NCI-H526 (cell line): Measurements from ENCODE around the gene SWSAP1.
"Not testable (repeated sequence)": the region's sequence is repeated elsewhere in the genome, so short reads cannot be mapped to it uniquely, and the experiment has no call there.

Experiments
- DNase-seq, 2 experiments: peaks; one replicate each; lab custom pipeline; 2025; lab: John Stamatoyannopoulos, UW

The SWSAP1 gene, protein sequence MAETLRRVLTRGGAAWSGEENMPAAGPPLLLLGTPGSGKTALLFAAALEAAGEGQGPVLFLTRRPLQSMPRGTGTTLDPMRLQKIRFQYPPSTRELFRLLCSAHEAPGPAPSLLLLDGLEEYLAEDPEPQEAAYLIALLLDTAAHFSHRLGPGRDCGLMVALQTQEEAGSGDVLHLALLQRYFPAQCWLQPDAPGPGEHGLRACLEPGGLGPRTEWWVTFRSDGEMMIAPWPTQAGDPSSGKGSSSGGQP

DNA sequence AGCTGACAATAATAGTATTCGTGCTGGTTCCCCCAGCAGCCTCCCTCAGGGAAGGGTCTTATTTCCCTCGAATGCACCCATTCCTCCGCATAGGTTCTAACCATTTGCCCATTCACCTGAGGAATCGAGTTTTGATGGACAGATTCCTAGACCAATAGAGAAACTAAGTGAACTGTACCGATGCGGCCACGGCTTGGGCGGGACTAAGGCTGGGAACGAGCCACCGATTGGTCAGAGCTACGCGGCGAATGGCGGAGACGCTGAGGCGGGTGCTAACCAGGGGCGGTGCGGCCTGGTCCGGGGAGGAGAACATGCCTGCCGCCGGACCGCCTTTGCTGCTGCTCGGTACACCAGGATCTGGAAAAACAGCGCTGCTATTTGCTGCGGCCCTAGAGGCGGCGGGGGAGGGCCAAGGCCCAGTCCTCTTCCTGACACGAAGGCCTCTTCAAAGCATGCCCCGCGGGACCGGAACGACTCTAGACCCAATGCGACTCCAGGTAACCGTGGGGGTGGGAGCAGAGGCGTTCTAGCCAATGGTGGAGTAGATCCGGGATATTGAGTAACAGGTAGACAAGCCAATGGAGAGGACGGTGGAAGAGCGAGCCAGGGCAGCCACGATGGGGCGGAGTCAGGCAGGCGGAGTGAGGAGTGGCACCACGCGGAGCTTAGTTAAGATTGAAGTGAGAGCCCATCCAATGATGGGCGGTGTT lies at the start of gene SWSAP1:
SWSAP1 (plus strand) TSS at position 234 of the 710 bp plus-strand sequence; CDS start at position 249, 15 bp downstream.
- DNase-seq = peak; percentile 97

DNA sequence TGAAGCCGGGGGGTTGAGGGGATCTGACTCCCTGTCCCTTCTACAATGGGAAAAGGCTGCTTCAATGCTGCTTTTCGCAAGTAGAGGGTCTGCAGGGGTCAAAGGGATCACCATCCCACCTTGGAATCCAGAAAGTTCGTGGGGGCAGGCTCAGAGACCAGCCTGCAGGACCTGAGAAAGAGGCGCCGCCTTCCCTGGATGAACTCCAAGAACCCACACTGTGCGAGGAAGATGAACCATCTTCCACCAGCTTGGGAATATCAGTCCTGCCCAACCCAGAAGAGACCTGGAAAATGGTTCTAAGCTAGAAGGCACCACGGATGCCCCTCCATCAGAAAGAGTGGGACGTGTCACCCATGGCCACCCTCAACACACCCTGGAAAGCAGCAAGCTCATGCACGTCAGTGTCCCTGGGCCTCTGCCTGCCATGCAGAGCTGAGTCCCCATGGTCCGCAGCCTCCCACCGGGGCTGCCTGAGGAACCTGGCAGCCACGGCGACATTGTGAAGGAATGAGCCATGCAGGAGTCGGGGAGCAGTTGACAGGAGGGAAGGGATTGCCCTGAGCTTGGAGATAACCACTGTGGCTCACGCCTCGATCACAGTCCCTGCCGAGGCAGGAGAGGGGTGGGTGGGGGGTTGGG lies 49.6 kb upstream of the SWSAP1 start:
- DNase-seq = no peak

DNA sequence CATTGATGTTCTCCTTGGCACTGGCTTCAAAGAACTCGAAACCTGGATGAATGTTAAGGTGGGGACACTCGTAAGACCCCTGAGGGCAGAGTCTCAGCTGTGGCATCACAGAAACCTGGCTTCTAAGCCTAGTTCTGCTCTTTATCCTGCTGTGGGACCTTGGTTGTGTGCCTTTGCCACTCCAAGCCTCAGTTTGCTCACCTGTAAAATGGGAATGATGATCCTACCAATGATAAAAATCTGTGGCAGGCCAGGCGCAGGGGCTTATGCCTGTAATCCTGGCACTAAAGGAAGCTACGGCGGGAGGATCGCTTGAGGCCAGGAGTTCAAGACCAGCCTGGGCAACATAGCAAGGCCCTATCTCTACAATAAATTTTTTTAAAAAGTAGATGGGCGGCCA lies 48.9 kb upstream of the SWSAP1 start:
- no peak for DNase-seq

DNA sequence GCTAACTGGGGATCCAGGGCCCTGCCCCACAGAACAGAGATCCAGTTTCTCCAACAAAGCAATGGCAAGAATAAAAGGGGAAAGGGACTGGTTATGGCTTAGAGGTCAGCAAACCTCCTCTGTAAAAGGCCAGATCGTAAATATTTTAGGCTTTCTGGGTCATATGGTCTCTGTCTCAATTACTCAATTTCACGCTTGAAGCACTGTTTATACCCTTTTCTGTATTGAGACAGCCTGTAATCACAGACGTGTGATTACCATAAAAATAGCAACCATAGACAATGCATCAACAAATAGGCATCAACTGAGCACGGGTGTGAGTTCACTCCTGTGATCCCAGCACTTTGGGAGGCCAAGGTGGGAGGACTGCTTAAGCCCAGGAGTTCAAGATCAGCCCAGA lies 44.3 kb upstream of the SWSAP1 start:
- no peak for DNase-seq

DNA sequence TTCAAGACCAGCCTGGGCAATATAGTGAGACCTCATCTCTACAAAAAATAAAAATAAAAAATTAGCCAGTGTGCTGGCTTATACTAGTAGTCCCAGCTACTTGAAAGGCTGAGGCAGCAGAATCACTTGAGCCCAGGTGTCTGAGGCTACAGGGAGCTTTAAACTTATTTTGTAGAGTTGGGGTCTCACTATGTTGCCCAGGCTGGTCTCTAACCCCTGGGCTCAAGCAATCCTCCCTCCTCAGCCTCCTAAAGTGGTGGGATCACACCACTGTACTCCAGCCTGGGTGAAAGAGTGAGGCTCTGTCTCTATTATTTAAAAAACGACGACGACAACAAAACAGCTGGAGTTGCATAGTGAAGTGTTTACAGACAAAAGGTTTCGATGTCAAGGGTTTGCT lies 43.0 kb upstream of the SWSAP1 start:
- DNase-seq = no peak

DNA sequence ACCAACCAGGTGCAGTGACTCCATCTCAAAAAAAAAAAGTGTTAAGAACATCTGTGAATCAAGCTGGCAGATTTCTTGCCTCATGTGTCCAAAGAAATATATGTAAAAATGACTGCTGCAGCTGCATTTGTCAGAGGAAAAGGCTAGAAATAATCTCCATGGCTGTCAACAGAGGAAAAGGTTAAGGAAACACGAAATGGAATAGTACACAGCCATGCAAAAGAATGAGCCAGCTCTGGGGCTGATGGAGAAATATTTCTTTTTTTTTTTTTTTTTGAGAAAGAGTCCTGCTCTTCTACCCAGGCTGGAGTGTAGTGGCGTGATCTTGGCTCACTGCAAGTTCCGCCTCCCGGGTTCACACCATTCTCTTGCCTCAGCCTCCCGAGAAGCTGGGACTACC lies 41.6 kb upstream of the SWSAP1 start:
- no peak for DNase-seq

DNA sequence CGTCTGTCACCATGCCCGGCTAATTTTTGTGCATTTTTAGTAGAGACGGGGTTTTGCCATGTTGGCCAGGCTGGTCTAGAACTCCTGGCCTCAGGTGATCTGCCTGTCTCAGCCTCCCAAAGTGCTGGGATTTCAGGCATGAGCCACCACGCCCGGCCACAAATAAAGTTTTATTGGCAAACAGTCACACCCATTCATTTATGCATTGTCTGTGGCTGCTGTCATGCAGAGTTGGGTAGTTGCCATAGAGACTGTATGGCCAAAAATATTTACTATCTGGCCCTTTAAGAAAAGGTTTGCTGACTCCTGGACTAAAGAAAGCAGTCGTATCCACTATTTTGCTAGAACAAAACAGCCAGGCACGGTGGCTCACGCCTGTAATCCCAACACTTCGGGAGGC lies 40.6 kb upstream of the SWSAP1 start:
- DNase-seq = not testable (repeated sequence)

DNA sequence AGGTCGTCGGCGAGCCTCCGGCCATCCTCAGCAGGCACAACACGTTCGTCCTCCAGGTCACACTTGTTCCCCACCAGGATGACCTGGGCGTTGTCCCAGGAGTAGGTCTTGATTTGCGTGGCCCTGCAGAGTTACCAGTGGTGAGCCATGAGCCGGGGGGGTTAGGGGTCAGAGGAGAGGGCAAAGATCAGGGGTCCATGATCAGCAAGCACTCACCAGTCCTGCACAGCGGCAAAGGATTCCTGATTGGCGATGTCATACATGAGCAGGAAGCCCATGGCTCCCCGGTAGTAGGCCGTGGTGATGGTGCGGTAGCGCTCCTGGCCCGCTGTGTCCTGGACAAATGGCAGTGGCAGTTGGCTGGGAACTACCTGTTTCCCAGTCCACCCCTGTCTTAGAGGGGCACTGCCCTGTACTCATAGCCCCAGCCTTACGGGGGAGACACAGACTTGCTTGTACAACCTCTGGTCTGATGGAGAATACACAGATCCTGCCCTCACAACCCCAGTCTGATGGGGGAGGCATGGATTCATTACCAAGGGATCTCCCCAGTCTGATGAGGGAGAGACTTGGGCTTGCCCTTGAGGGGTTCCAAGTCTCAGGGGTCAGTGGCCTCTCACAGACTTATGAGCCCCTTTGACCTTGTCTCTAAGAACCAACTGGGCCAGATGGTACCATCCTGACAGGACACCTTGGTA lies 38.9 kb upstream of the SWSAP1 start:
- no peak for DNase-seq

DNA sequence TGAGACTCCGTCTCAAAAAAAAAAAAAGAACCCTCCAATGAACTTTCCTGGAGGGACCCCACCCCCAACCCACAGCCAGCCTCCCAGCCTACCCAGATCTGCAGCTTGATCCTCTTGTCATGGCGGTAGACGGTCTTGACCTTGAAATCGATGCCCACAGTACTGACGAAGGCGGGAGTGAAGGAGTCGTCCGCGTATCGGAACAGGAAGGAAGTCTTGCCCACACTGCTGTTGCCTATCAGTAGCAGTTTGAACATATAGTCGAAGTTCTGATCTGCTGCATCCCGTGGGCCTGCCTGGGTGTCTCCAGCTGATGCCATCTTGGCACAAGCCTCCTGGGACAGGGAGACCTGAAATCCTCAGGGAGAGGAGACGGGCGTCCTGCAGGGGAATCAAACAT lies 37.4 kb upstream of the SWSAP1 start:
- no peak for DNase-seq

DNA sequence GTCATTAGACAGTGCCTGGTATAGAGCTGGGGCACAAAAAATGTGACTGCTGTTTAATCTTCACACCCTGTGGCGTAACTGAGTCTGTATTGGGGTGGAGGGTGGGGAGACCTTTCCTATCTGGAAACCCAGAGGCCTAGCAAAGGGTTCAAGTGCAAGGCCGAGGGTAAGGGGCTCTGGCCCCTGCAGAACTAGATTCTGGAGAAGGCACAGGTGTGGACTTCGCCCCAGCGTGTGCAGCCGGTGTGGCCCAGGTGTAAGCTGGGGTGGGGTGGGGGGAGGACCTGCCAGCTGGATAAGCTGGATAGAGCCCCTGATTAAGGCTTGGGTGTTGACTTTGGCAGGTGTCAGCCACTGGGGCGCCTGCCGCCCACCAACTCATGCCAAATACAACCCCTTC lies 36.3 kb upstream of the SWSAP1 start:
- DNase-seq = no peak

DNA sequence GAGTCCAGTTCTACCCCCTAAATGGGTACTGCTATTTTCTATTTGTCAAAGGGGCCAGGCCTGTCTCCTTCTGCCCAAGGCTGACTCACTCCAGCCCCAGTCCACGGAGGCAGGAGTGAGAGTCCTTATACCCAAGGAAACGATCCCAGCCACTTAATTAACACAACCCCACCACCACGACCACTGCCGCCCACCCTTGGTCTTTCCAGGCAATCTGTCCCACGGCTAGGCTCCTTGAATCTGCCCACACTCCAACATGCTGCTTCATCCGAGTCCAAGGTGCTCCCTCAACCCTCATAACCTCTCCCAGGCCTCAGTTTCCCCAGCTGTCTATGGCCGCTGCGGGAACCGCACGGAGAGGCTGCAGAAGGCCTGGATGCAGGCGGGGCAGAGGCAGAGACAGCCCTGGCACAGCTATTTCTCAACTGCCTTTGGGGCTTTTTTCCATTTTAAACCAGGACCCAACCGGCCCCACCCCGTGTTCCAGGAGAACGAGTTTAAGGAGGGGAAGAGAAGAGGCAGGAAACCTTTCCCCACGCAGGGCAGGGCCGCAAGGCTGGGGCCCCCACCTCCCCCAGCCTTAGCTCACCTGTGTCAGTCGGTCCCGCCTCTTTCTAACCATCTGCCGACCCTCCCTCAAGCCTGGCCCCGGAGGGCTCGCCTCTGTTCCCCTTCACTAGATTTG lies 35.8 kb upstream of the SWSAP1 start:
- DNase-seq = peak in 1 of 2 experiments; percentile 15

DNA sequence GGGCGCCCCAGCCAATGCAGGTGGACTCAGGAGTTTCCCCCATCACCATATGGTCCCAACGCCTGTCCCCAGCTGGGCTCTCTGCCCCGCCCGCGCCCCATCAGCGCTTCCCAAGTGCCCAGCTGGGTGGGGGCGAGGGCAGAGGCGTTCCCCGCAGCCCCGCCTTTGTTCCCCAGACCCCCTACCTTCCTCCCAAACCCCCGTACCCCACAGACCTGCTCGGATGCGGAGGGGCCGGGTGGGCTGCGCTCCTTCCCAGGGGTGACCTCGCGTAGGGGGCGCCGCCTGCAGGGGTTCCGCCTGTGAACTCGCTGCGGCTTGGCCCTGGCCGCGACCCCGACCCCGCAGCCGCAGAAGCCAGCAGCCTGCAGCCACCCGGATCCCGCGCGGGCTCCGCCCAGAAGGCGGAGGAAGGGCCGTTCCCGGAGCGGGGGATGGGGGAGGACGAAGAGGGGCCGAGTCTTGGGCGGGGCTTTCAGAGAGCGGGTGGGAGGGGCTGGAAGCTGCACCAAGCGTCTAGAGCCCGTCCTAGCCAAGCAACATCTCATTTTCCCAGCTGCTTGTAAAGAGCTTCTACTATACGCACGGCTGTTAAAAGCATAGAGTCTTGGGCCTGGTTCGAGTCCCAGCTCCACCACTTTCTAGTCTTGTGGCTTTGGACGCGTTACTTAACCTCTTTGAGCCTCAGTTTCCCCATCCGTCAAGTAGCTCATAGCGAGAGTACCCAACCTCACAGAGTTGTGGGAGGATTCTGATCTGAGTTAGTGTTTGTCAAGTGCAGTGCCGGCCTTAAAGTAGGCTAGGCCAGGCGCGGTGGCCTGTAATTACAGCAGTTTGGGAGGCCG lies 35.0 kb upstream of the SWSAP1 start, which contains the start of gene RAB3D:
RAB3D (minus strand) TSS at position 404 of the 845 bp plus-strand sequence. CDS start 2,258 bp downstream, outside the sequence.
- DNase-seq = peak; percentile 46 to 92

DNA sequence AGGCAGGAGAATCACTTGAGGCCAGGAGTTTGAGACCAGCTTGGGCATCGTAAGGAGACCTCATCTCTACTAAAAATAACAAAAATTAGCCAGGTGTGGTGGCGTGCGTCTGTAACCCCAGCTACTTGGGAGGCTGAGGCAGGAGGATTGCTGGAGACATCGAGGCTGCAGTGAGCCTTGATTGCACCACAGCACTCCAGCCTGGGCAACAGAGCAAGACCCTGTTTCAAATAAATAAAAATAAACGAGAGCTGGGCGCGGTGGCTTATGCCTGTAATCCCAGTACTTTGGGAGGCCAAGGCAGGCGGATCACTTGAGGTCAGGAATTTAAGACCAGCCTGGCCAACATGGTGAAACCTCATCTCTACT lies 34.4 kb upstream of the SWSAP1 start:
- not testable (repeated sequence) for DNase-seq

DNA sequence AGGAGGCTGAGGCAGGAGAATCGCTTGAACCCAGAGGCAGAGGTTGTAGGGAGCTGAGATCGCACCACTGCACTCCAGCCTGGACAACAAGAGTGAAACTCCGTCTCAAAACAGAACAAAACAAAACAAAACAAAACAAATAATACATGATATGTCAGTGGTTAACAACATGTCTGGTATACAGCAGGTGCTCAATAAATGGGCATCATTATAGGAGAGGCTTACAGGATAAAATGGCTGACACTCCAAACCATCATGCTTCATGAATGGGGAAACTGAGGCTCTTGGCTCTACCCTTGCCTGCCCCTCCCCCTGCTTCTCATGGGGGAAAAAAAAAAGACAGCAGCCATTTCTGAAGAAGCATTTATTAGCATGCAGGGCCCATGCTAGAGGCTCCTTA lies 32.0 kb upstream of the SWSAP1 start:
- DNase-seq = no peak

DNA sequence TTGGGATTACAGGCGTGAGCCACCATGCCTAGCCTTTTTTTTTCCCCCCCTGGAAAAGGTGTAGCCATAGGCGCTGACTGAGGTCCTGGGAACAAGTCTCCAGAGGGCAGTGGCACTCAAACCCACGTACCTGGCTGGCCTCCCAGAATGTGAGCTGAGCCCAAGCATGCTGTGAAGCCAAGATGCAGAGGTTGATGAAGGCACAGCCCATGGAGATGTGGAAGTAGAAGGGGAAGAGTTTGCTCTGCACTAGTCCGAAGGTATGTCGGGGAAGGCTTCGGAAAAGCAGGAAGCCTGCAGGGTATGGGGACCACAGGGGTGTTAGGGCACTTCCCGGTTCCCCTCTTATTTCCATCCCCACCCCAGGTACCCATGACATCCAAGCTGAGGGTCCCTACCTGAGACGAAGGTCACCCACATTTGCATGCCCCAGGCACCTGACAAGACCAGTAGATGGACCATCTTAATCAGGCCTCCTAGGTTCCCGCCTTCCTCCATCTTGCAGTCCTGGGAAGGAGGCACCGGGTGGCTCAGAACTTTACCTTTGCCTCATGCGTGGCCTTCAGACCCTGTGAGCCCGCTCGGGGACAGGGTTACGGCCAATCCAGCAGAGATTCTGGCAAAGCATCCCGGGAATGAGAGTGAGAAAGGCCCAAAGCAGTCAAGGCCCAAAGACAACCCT lies 29.2 kb upstream of the SWSAP1 start:
- DNase-seq = no peak

DNA sequence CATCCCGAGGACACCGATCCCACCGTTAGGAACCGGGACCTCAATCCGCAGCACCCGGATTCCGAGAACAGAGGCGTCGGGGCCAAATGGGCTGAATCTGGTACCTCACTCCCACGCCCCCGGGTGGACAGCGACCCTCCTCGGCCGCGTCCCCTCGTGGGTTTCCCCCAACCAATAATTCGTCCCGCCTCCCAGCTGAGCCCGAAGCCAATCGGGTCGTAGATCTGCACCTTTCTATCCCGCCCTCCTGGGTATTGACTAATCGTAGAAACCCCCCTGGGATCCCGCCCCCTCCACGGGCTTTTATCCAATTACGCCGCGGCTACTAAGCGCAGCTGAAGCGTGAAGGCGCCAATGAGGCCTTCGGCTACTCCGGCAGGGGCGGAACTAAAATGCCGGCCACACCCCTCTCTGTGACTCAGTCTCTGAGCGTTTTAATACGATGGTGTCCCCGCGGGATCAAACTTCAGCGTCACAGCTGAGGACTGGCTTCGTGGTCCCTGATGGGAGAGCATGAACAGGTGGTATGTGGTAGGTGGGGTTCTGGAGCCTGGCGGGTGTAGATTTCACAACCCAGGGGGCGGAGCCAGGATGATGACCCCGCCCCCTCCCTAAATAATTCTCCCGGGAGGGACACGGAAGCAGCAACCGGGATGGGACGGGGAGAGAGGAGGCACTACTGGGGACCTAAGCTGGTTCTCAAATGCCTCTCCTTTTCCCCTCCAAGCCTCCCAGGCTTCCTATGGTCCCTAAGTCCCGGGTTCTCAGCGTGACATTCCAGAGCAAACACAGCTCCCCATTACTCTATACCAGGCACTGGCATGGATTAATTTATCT lies 28.1 kb upstream of the SWSAP1 start, which contains the start of the genes CCDC159 and TMEM205:
CCDC159 (plus strand) TSS at position 416 of the 837 bp plus-strand sequence; CDS start at position 504, 88 bp downstream.
TMEM205 (minus strand) TSS at position 165 of the 837 bp plus-strand sequence. CDS start 649 bp downstream, outside the sequence.
- peak; percentile 95 to 98 for DNase-seq

DNA sequence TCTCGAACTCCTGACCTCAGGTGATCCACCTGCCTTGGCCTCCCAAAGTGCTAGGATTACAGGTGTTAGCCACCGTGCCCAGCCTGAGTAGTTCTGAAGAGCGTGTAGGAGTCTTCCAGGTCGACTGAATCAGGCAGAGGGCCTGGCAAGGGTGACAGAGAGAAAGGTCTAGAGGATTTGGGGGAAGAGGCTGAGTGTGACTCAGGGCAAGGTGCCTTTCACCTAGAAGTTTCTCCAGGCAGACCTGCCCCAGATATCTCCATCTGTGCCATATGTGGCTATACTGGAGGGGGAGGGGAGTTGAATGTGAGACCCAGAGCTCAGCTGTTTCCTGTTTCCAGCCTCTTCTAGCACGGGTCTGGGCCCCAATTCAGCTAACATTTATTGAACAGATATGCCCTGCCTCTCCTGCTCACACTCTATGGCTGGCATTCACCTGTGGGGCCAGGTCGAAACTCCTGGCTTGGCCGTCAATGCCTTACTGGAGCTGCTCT lies 26.9 kb upstream of the SWSAP1 start:
- no peak for DNase-seq

DNA sequence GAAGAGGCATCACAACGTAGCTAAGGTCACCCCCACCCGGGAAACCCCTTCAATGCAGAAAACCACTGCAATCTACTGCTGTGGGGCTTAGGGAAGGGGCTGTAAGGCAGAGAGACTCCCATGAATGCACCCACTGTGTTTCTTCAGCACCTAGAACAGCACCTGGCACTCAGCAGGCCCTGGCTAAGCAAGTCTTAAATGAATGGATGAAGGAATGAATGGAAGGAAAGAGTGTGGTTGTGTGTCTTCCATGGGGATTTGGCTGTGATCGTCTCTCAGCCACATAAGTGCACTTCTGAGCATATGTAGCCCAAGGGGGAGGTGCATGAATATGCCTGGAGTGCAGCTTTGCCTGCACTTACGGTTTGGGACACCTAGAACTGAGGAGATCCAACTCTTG lies 25.3 kb upstream of the SWSAP1 start:
- DNase-seq = no peak

DNA sequence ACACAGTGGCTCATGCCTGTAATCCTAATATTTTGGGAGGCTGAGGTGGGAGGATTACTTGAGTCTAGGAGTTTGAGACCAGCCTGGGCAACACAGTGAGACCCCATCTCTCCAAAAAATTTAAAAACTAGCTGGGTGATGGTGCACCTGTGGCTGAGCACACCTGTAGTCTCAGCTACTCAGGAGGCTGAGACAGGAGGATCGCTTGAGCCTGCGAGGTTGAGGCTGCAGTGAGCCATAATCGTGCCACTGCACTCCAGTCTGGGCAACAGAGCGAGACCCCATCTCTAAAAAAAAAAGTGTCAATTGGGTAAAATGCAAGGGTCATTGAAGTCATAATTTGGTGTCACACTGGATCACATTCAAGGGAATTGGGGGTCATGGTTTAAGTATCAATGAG lies 20.4 kb upstream of the SWSAP1 start:
- DNase-seq = not testable (repeated sequence)
